OCI-LY7 (cell line): ENCODE measurements around the gene PDZRN4.

Experiments
- CTCF ChIP-seq: fragments of 200-600 bp; sonication (generic); conservative IDR thresholded peaks from 2 replicates; pipeline ENCODE4 v1.5.1; 2014; ENCODE audit warnings: mild to moderate bottlenecking, antibody characterized with exemption, low read length, moderate library complexity, mixed read lengths
- EZH2phosphoT487 ChIP-seq: fragments of 200-600 bp; sonication (generic); IDR thresholded peaks from 2 replicates; pipeline ENCODE4 v1.6.1; 2018; ENCODE audit warnings: low read depth, borderline replicate concordance, mild to moderate bottlenecking, mixed run types, antibody characterized with exemption, low read length, moderate library complexity, mixed read lengths

GRCh38 chr12:41439801-41440200, 251.7 kb downstream of the PDZRN4 start:
- TF ChIP-seq CTCF: no peak
- TF ChIP-seq EZH2phosphoT487: no peak
